ENCODE data around the gene PRKAG2.
"Not testable (repeated sequence)": the region's sequence is repeated elsewhere in the genome, so short reads cannot be mapped to it uniquely, and the experiment has no call there.

Gene PRKAG2

GRCh38 chr7:151595702-151596350 is 281.1 kb downstream of the PRKAG2 start:
- DNase-seq, result no peak

- DNase-seq, result no peak
Measured at GRCh38 chr7:151592868-151593486, 283.9 kb downstream of the PRKAG2 start.

- no peak for DNase-seq
Measured at GRCh38 chr7:151592330-151592729, 284.6 kb downstream of the PRKAG2 start.

GRCh38 chr7:151591866-151592265 is 285.0 kb downstream of the PRKAG2 start:
- no peak for DNase-seq

- no peak for DNase-seq
Measured at GRCh38 chr7:151590850-151591771, 285.8 kb downstream of the PRKAG2 start.

GRCh38 chr7:151590071-151590849 is 286.7 kb downstream of the PRKAG2 start:
- DNase-seq, result no peak

- no peak for DNase-seq
Measured at GRCh38 chr7:151588982-151589381, 287.9 kb downstream of the PRKAG2 start.

GRCh38 chr7:151586531-151587260 is 290.2 kb downstream of the PRKAG2 start:
- DNase-seq, result no peak

- DNase-seq, result no peak
Measured at GRCh38 chr7:151585744-151586393, 291.0 kb downstream of the PRKAG2 start.

GRCh38 chr7:151581741-151582140 is 295.2 kb downstream of the PRKAG2 start:
- DNase-seq, result no peak

GRCh38 chr7:151579644-151580043 is 297.3 kb downstream of the PRKAG2 start:
- no peak for DNase-seq

GRCh38 chr7:151575410-151575809 is 301.5 kb downstream of the PRKAG2 start:
- no peak for DNase-seq

GRCh38 chr7:151573046-151573445 is 303.9 kb downstream of the PRKAG2 start:
- not testable (repeated sequence) for DNase-seq

- DNase-seq, result no peak
Measured at GRCh38 chr7:151572136-151572535, 304.8 kb downstream of the PRKAG2 start.

- DNase-seq, result no peak
Measured at GRCh38 chr7:151571471-151571870, 305.4 kb downstream of the PRKAG2 start.

GRCh38 chr7:151570366-151570915 is 306.5 kb downstream of the PRKAG2 start:
- no peak for DNase-seq

- no peak for DNase-seq
Measured at GRCh38 chr7:151568956-151569940, 307.7 kb downstream of the PRKAG2 start.

- no peak for DNase-seq
Measured at GRCh38 chr7:151566897-151567320, 310.0 kb downstream of the PRKAG2 start.

- no peak for DNase-seq
Measured at GRCh38 chr7:151565541-151565940, 311.4 kb downstream of the PRKAG2 start.

- DNase-seq, result no peak
Measured at GRCh38 chr7:151560243-151560642, 316.7 kb downstream of the PRKAG2 start.
